GM10266 (cell line): ENCODE results near the gene FRRS1L.

Experiments used
- DNase-seq: peaks from one replicate; pipeline ENCODE4 v3.0.0; 2012; ENCODE audit errors: extremely low spot score
- TF ChIP-seq, protein P1 (sequence below): IDR thresholded peaks from 2 replicates; pipeline ENCODE4 v1.5.1; 2012; ENCODE audit warnings: mild to moderate bottlenecking, low read depth; ENCODE audit not compliant: control insufficient read depth, insufficient read depth; ENCODE audit errors: missing control alignments

FRRS1L gene

GRCh38 chr9:109176386-109176785, 9.3 kb upstream of the FRRS1L start:
- no peak for DNase-seq
- TF ChIP-seq, protein P1, sequence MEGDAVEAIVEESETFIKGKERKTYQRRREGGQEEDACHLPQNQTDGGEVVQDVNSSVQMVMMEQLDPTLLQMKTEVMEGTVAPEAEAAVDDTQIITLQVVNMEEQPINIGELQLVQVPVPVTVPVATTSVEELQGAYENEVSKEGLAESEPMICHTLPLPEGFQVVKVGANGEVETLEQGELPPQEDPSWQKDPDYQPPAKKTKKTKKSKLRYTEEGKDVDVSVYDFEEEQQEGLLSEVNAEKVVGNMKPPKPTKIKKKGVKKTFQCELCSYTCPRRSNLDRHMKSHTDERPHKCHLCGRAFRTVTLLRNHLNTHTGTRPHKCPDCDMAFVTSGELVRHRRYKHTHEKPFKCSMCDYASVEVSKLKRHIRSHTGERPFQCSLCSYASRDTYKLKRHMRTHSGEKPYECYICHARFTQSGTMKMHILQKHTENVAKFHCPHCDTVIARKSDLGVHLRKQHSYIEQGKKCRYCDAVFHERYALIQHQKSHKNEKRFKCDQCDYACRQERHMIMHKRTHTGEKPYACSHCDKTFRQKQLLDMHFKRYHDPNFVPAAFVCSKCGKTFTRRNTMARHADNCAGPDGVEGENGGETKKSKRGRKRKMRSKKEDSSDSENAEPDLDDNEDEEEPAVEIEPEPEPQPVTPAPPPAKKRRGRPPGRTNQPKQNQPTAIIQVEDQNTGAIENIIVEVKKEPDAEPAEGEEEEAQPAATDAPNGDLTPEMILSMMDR: no peak

GRCh38 chr9:109172935-109173334, 5.9 kb upstream of the FRRS1L start:
- TF ChIP-seq, protein P1: no peak
- DNase-seq: no peak

DNA sequence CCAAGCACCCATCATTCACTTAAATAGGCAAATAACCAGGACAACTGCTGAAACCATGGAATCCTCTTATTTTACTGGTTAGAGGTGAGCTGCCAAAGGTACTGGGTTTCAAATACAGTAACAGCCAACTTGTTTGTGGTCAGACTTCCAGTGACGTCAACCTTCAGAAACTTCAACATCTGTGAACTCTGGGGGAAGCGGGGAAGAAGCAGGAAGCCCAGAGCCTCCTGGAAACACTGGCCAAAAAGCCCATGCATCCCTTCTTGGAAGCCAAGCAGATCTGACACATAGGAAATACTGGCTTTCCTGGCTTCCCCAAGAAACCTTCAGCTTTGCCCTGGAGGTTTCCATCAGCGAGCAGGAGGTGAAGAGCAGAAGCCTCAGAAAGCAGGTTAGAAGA, 4.9 kb upstream of the FRRS1L start:
- no peak for DNase-seq
- TF ChIP-seq, protein P1: no peak

- TF ChIP-seq, protein P1: no peak
- DNase-seq: no peak
Measured at GRCh38 chr9:109168170-109168569, 1.1 kb upstream of the FRRS1L start.

- no peak for DNase-seq
- TF ChIP-seq, protein P1: no peak
Measured at GRCh38 chr9:109167716-109168115, 667 bp upstream of the FRRS1L start.

DNA sequence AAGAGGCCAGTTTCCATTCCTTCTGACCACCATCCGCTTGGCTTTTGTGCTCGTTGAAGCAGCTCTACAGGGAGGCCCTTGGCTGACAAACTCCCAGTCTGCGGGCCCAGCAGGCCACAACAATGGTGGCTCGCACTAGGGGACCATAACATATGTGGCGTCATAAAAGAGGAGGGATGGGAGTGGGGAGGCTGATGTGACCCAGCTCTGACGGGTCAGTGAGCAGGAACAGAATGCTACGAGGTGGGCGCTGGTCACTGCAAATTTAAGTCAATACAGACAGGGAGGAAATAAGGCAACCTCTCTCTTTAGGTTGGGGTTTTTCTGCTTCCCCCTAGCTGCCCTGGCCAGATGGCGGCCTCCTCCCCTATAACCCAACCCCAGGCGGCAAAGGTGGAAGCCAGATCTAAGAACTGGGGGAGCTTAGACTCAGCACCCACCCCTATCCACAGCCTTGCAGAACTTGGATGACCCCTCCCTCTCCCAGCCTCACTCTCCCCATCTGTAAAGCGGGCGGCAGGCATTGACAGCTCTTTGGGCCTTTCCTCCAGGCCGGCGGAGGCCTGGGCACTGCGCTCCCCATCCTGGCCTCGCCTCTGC, 778 bp downstream of the FRRS1L start:
- no peak for DNase-seq

DNA sequence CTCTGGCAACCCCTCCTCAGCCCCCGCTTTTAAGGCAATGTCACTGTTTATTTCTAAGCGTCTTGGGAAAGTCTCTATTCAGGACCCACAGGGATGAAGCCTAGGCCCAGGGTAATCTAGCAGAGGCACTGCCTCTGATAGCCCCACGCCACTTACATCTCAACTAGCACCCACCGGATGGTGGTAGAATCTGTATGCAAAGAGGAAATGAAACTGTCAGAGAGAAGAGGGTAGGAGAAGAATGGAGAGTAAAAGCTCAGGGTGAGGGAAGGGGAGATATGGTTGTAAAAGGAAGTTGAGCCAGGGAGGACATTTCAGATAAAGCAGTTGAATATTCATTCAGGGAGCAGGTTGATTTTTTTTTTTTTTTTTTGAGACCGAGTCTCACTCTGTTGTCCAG, 3.0 kb downstream of the FRRS1L start:
- TF ChIP-seq, protein P1: no peak
- DNase-seq: no peak

More for the DNA sequence above, 778 bp downstream of the FRRS1L start:
- TF ChIP-seq, protein P1: no peak
